ENCODE results near the gene CEACAM6. TPM values are rescaled to one million over a fixed set of nuclear protein-coding genes. Genes with fewer than 3 reads are reported as not detected.

The CEACAM6 gene
- total RNA-seq, 1 donor from 2014 or later: not detected

- DNase-seq (ENCODE audit: low spot score in 2 of 2, unreplicated experiment in 2 of 2): no peak
- H3K27me3 Mint-ChIP-seq (ENCODE audit: low read depth): no peaks in the 10 kb centered on the region
- no peak for TF ChIP-seq CTCF (IDR thresholded peaks at IDR 0.05; ENCODE audit: unreplicated experiment)
- no peak overlapping the region for H3K27ac Mint-ChIP-seq
- no peaks in the 10 kb centered on the region for H3K4me1 Mint-ChIP-seq
- H3K9me3 Mint-ChIP-seq: peaks cover 54% of the 10 kb centered on the region
- H3K4me3 Mint-ChIP-seq: no peak overlapping the region
- H3K36me3 Mint-ChIP-seq: peaks cover 11% of the 10 kb centered on the region
Observed at GRCh38 chr19:41709951-41710645, 45.2 kb upstream of the CEACAM6 start.

- no peak for DNase-seq (ENCODE audit: low spot score in 2 of 2, unreplicated experiment in 2 of 2)
- TF ChIP-seq CTCF (IDR thresholded peaks at IDR 0.05; ENCODE audit: unreplicated experiment): no peak
- no peaks in the 10 kb centered on the region for H3K4me1 Mint-ChIP-seq
- H3K36me3 Mint-ChIP-seq: peaks cover 11% of the 10 kb centered on the region
- no peak overlapping the region for H3K4me3 Mint-ChIP-seq
- H3K9me3 Mint-ChIP-seq: peaks cover 55% of the 10 kb centered on the region
- H3K27me3 Mint-ChIP-seq (ENCODE audit: low read depth): no peaks in the 10 kb centered on the region
- no peak overlapping the region for H3K27ac Mint-ChIP-seq
Observed at GRCh38 chr19:41711376-41712261, 43.7 kb upstream of the CEACAM6 start.

GRCh38 chr19:41714598-41714997 lies 40.7 kb upstream of the CEACAM6 start:
- DNase-seq (ENCODE audit: low spot score in 2 of 2, unreplicated experiment in 2 of 2): no peak

GRCh38 chr19:41718761-41719160 lies 36.6 kb upstream of the CEACAM6 start:
- TF ChIP-seq CTCF (IDR thresholded peaks at IDR 0.05; ENCODE audit: unreplicated experiment): no peak
- Mint-ChIP-seq H3K27ac (no peak overlapping the region), H3K27me3 (ENCODE audit: low read depth) (no peaks in the 10 kb centered on the region), H3K9me3 (peaks cover 50% of the 10 kb centered on the region), H3K36me3 (peaks cover 5% of the 10 kb centered on the region), H3K4me1 (no peaks in the 10 kb centered on the region), H3K4me3 (no peak overlapping the region)
- DNase-seq (ENCODE audit: low spot score in 2 of 2, unreplicated experiment in 2 of 2): no peak

More at GRCh38 chr19:41714598-41714997, 40.7 kb upstream of the CEACAM6 start:
- Mint-ChIP-seq H3K36me3 (peaks cover 7% of the 10 kb centered on the region), H3K9me3 (peaks cover 62% of the 10 kb centered on the region), H3K4me3 (no peak overlapping the region), H3K27ac (no peak overlapping the region), H3K4me1 (no peaks in the 10 kb centered on the region), H3K27me3 (ENCODE audit: low read depth) (no peaks in the 10 kb centered on the region)
- TF ChIP-seq CTCF (IDR thresholded peaks at IDR 0.05; ENCODE audit: unreplicated experiment): no peak

- peaks cover 5% of the 10 kb centered on the region for H3K36me3 Mint-ChIP-seq
- H3K27ac Mint-ChIP-seq: no peak overlapping the region
- no peaks in the 10 kb centered on the region for H3K4me1 Mint-ChIP-seq
- no peak for TF ChIP-seq CTCF (IDR thresholded peaks at IDR 0.05; ENCODE audit: unreplicated experiment)
- H3K4me3 Mint-ChIP-seq: no peak overlapping the region
- DNase-seq (ENCODE audit: low spot score in 2 of 2, unreplicated experiment in 2 of 2): no peak
- no peaks in the 10 kb centered on the region for H3K27me3 Mint-ChIP-seq (ENCODE audit: low read depth)
- H3K9me3 Mint-ChIP-seq: peaks cover 57% of the 10 kb centered on the region
Observed at GRCh38 chr19:41720103-41720502, 35.2 kb upstream of the CEACAM6 start.
